Raji (cell line): ENCODE data around the gene ANO6.

Source experiments
- POLR2A ChIP-seq: IDR thresholded peaks from 2 replicates; pipeline ENCODE4 v1.6.1; 2011; ENCODE audit warnings: low read depth, low read length, control low read depth; ENCODE audit not compliant: insufficient read depth

ANO6 gene

DNA sequence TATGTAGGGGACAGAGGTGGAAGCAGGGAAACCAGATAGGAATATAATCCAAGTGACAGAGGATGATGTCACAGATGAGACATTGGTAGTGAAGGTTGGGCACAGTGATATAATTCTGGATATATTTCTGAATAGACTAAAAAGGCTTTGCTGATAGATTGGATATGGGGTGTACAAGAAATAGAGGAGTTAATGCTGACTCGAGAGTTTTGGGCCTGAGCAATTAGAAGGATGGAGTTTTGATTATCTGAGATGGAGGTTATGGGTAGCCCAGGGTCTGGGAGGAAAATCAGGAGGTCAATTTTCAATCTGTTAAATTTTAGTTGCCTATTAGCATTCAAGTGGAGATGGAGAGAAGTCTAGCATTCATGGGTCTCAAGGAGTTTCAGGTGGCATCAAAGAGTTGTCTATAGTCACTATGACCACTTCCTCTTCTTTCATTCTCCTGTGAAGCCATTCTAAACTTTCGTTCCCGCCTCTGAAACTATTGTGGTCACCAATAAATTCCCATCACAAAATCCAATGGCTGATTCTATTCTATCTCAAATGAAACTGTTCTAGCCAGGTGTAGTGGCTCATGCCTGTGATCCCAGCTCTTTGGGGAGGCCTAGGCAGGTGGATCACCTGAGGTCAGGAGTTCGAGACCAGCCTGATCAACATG, 10.6 kb upstream of the ANO6 start:
- no peak for TF ChIP-seq POLR2A

DNA sequence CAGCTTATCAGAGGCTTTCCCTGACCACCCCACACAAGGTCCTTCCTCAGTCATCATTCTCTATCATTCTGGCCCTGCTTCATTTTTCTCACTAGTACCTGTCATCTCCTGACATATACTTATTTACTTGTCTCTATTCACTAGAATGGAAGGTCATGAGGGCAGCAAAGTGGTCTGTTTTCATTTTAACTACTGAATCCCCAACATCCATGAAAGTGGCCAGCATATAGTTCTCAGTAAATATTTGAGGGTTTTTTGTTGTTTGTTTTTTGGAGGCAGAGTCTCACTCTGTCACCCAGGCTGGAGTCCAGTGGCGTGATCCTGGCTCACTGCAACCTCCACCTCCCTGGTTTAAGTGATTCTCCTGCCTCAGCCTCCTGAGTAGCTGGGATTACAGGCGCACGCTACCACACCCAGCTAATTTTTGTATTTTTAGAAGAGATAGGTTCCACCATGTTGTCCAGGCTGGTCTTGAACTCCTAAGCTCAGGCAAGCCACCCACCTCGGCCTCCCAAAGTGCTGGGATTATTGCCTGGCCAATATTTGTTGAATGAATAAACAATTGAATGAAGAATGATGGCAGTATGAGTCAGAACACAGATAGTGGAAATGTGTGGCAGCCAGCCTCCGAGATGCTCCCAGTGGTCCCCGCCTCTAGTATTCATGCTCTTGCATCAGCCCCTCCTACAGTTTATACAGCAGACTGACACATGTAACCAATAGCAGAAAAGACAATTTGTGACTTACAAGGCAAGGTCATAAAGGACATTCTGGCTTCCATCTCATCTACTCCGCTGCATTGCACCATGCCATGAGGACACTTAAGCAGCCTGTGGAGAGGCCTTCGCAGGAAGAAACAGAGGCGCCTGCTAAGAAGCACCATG, 7.0 kb upstream of the ANO6 start:
- no peak for TF ChIP-seq POLR2A

DNA sequence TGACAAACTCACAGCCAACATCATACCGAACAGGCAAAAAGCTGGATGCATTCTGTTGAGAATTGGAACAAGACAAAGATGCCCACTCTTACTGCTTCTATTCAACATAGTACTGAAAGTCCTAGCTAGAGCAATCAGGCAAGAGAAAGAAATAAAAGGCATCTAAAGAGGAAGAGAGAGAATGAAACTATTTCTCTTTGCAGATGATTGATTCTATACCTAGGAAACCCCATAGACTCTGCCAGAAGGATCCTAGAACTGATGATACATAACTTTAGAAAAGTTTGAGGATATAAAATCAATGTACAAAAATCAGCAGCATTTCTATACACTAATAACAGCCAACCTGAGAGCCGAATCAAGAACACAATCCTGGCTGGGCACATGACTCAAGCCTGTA, 6.1 kb upstream of the ANO6 start:
- TF ChIP-seq POLR2A, result no peak

DNA sequence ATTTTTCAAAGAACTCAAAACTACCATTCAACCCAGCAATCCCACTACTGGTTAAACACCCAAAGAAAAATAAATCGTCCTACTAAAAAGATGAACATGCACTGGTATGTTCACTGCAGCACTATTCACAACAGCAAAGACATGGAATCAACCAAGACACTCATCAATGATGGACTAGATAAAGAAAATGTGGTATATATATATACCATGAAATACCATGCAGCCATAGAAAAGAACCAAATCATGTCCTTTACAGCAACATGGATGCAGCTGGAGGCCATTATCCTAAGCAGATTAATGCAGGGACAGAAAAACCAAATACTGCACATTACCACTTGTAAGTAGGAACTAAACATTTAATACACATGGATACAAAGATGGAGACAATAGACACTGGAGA, 3.8 kb upstream of the ANO6 start:
- TF ChIP-seq POLR2A, result no peak

DNA sequence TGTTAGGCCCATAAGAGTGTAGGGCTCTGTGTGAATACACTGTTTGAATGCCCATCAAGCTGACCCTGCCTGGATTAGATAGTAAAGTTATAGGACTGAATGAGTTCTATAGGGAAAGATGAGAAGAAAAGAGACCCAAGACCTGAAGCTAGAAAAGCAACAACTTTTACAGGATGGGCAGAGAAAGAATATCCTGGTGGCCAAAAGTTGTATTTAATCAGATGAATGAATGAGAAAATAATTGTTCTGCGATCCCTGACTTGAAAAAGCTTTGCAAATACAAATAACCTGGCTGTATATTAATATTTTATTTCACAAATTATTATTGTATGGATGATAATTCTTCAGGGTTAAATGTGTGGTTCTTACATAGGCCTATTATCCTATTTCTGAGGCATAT, 2.8 kb upstream of the ANO6 start:
- TF ChIP-seq POLR2A, result no peak

DNA sequence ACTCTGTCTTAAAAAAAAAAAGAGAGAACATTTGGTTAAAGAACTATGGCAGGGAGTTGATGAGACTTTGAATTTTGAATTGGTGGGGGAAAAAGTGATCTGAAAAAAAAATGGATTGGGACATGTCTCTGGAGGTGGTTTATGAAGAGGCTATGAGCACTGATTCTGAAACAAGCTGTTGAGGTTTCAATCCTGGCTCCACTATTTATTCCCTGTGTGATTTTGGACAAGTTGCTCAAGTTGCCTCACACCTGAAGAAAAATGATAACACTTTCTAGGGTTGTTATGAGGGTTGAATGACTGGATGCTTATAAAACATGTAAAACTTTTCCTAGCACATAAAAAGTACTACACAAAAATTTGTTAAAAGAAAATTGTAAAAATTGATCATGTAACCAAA, 1.8 kb upstream of the ANO6 start:
- TF ChIP-seq POLR2A, result no peak

DNA sequence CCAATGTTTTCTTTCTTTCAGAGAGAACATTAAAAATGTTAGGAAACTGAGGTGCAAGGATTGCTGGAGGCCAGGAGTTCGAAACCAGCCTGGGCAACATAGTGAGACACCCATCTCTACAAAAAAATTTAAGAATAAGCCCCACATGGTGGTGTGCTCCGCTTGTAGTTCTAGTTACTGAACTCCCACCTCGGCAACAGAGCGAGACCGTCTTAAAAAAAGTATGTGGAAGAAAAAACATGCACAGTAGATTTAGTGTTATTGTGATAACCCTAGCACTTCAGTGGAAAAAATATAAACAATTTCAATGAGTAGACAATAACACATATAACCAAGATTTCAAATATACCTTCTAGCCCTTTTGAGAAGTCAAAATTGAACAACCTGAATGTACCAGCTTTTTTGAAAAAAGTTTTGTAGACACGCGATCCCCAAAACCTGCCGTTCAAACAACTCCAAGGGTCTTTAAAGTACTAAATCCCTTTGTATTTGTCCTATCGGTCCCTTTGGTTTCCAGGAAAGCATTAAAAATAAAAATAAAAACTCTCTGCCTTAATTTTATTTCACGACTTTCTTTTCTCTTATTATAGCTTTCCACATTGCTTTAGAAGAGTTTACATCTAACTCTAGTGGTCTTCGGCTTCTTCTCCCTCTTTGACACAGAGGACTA, 1.0 kb upstream of the ANO6 start:
- TF ChIP-seq POLR2A, result no peak

DNA sequence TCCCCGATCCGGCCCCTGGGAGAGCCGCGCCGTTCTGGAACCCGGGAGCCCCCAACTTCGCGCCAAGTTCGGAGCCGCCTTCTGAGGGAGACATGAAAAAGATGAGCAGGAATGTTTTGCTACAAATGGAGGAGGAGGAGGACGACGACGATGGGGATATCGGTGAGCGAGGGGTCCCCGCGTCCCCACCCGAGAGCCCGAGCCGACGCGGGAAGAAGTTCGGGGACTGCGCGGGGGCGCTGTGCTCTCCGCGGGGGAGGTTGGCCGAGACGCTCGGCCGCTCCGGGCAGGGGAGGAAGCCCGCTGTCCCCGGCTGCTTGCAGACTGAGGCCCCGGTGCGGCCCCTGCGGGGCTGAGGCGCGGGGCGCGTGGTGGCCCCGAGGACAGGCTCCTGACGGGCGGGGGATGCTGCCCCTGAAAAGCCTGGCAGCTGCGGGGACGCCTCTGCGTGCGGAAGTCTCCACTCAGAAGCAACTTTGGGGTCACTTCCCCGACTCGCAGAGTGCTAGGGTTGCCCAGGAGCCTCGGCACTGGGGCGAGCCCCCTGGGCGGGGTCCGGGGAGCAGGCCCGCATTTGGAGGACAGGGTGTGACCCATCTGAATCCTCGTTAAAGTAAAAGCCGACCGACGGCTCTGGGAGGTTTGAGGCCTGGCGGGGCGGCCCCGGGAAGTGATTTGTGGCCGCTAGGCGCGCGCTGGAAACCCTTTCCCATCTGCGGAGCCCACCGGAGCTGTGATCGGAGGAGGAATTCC, 511 bp downstream of the ANO6 start:
- peak; percentile 25; the same call in 1 of the 2 replicates for TF ChIP-seq POLR2A

DNA sequence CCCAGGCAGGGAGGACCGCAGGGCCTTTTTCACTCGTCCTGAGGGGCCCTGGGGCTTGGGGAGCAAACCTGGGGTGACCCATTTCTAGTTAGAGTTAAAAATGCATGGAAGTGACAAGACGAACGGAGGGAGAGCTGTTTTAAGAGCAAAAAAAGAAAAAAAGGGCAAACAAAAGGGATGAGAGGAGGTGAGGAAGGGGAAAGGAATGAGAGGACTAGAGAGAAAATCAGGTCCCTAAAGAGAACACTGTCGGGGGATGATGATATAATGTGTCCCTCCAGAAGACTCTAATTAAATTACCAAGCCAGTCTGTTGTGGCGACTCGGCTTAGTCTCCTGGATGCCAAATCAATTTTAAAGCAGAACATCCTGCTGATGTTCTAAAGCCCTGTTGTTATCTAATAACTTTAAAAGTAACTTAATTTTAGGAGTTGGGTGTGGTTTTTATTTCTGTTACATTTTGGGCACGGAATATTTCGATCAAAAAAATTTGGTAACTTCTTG, 1.1 kb downstream of the ANO6 start:
- no peak for TF ChIP-seq POLR2A

DNA sequence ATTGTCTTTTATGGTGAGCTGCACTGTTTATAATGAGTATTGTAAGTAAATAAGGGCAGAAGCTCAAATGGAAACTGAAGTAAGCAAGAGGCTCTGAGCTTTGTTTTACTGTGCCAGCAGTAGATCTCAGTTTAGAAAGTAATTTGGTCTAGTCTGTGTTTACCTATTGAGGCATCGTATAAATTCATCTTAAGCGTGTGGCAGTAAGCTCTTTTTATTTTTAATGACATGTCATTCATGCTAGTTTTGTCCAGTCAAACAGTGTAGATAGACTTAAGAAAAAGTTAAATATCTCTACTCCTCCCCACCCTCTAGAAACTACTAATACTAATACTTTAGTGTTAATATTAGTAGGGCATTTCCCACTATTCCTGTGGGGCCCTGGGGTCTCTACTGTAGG, 2.0 kb downstream of the ANO6 start:
- no peak for TF ChIP-seq POLR2A

DNA sequence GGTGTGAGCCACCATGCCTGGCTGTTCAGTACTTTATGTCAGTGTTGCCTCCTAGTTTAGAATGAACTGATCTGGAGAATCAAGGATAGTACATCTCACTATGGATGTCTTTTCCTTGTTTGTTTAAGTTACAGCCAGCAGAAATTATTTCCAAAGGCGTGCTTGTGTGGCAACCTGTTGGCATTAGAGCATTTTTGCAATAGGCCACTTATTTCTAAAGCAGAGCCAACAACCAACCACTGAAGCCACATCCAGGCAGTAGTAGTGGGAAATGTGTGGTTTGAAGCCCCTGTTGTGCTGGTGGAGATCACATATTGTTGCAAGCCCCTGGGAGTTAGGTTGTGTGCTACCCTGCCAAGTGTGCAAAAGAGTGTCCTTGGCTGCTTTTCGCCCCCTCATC, 3.7 kb downstream of the ANO6 start:
- no peak for TF ChIP-seq POLR2A

DNA sequence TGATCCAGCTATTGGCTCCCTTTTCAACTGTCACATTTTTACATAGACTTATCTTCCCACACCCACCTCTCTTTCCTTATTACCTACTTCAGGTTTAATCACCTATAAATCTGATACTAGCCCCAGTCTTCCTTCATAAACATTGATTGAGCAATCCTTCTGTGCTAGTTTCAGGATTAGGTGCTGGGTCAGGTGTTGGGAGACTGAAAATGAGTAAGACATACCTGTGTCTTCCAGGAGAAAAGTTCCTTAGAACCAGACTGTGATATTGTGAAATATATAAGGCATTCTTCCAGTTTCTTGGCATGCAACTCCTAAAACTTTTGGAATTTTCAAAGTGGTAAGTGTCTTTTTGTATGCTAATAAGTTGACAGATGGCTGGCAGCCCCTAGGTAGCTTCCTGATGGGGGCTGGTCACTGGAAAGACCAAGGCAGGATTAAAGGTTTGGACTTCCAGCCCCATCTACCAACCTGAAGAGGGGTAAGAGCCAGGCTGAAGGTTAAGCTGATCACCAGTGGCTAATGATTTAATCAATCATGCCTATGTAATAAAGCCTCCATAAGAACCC, 4.6 kb downstream of the ANO6 start:
- TF ChIP-seq POLR2A, result no peak

DNA sequence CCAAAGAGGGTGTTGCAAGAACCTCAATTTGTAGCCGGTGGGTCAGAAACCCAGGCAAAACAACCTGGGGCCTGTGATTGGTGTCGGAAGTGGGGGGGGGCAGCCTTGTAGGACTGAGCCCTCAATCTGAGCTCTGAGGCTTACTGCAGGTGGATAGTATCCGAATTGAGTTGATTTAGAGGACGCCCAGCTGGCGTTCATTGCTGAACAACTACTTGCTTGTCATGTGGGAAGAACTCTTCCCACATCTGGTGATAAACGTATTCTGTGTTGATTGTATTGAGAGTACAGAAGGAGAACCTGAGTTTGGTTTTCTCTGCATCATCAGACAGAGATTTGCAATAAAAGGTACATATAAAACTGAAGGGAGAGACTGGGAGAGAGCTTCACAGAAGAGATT, 5.1 kb downstream of the ANO6 start:
- TF ChIP-seq POLR2A, result no peak

DNA sequence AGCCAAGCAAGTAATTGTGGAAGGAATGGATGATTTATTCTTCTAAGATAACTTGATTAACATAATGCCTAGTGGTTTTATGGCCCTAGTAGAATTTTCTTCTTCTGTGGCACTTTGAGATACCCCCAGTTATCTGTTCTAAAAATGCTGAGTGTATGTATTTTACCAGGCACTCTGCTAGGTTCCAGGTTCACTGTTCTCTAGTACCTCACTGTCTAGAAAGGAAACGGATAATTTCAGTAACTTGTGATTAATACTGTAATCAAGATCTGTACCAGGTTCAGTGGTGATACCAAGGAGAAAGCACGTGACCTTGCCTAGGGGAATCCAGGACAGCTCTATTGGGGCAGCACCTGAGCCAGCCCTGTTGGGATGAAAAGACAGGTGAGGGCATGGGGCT, 8.0 kb downstream of the ANO6 start:
- TF ChIP-seq POLR2A, result no peak

DNA sequence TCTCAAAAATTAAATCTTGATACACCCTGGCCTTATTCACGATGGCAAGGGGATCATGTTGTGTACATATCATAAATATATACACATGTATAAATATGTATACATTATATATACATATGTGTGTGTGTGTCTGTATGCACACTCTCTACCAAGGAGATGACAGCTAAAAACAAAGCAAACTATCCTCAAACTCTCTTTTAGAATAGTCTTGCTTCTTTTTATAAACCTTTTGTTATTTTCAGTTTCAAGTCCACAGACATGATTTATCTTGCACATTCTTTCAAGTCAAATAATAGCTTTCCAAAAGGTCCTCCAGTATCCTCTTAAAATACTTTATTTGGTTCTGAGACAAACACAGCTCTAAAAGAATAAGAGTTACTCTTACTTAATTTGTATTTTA, 8.4 kb downstream of the ANO6 start:
- no peak for TF ChIP-seq POLR2A
